Measurements from ENCODE around the gene EEIG1.

GRCh38 chr9:127981559-127982121 is 851 bp upstream of the EEIG1 start:
- TF ChIP-seq POLR2A (IDR thresholded peaks at IDR 0.05), result no peak
- TF ChIP-seq CTCF (IDR thresholded peaks at IDR 0.05), result no peak
